D721Med (cell line): ENCODE results near the gene PTPRS.
A peak's percentile ranks its signal among the peaks of the same experiment; 100 is the strongest.

Source experiments
- DNase-seq: peaks from one replicate; pipeline ENCODE4 v3.0.0; 2011; ENCODE audit warnings: low spot score; ENCODE audit not compliant: insufficient read length
- FAIRE-seq: peaks from 2 replicates; lab custom pipeline; 2011; peaks lifted over from hg19 to GRCh38; lab: Jason Lieb, UNC
- TF ChIP-seq, protein P1 (sequence below): IDR thresholded peaks from 2 replicates; pipeline ENCODE4 v1.5.1; 2012; ENCODE audit warnings: mild to moderate bottlenecking, control low read depth; ENCODE audit not compliant: insufficient read depth; ENCODE audit errors: missing control alignments

The PTPRS gene

GRCh38 chr19:5355076-5355475 is 14.5 kb upstream of the PTPRS start:
- DNase-seq (no peak), FAIRE-seq (no peak)
- TF ChIP-seq, protein P1, sequence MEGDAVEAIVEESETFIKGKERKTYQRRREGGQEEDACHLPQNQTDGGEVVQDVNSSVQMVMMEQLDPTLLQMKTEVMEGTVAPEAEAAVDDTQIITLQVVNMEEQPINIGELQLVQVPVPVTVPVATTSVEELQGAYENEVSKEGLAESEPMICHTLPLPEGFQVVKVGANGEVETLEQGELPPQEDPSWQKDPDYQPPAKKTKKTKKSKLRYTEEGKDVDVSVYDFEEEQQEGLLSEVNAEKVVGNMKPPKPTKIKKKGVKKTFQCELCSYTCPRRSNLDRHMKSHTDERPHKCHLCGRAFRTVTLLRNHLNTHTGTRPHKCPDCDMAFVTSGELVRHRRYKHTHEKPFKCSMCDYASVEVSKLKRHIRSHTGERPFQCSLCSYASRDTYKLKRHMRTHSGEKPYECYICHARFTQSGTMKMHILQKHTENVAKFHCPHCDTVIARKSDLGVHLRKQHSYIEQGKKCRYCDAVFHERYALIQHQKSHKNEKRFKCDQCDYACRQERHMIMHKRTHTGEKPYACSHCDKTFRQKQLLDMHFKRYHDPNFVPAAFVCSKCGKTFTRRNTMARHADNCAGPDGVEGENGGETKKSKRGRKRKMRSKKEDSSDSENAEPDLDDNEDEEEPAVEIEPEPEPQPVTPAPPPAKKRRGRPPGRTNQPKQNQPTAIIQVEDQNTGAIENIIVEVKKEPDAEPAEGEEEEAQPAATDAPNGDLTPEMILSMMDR: no peak

- no peak for FAIRE-seq
- no peak for DNase-seq
- TF ChIP-seq, protein P1: peak; percentile 41
Measured at GRCh38 chr19:5354403-5354802, 13.8 kb upstream of the PTPRS start.

DNA sequence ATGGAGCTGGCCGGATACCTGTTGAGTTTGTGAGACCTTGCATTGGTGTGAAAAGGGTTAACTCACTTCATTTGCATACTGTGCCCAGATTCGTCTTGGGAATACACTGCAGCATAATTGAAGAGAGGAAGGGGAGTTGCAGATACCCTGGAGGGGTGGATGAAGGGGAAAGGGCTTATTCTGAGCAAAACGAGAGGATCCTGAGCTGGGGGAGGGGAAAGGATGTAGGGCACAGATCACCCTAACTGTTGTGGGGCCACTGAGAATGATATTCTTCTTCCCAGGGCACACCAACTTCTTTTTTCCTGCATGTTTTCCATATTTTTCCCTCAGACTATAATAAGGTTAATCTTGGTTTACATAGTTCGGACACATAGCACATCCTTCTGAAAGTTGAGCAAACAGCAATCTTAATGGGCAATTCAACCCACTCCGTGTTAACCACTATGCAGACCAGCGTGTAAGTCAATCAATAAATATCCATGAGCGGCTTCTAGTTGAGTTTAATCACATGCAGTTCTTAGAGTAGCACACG is 11.7 kb upstream of the PTPRS start:
- FAIRE-seq: no peak
- DNase-seq: no peak
- TF ChIP-seq, protein P1: no peak

DNA sequence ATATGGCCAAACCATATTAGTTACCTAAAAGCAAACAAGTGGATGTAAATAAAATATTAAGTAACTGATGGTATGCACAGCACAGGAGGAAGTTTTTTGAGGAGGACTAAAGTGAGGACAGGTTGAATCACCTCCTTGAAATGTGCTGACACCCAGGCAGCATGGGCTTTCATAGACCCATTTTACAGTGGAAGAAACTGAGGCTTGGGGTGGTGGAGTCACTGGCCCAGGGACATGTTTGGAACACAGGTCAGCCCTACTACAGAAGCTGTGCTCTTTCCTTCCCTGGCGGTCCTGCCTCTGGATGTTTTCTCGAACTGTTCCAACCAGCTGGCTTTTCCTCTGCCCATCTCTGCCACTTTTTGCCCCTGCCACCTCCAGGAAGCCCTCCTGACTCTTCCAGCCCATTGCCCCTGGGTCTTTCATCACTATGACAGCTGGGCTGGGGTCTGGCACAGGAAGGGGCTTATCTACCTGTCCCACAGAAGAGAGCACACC is 11.2 kb upstream of the PTPRS start:
- DNase-seq: no peak
- FAIRE-seq: no peak
- TF ChIP-seq, protein P1: no peak

DNA sequence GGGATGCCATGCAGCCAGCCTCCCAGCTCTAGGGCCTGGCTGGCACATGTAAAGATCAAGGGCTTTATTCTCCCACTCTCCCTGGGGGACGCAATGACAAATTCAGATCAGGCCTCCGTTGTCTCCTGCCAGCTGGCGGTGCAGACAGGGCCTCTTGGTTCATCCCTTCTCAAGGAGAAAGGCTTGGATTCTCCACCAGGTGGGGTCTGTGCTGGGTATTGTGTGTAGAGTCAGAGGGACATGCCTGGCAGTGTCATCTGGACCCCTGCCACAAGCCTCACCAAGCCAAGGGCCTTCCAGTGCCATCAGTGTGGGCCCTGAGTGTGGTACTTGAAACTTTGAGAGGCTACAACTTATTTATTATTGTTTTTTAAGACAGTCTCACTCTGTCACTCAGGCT is 8.4 kb upstream of the PTPRS start:
- DNase-seq (no peak), FAIRE-seq (no peak)
- TF ChIP-seq, protein P1: peak; percentile 36

DNA sequence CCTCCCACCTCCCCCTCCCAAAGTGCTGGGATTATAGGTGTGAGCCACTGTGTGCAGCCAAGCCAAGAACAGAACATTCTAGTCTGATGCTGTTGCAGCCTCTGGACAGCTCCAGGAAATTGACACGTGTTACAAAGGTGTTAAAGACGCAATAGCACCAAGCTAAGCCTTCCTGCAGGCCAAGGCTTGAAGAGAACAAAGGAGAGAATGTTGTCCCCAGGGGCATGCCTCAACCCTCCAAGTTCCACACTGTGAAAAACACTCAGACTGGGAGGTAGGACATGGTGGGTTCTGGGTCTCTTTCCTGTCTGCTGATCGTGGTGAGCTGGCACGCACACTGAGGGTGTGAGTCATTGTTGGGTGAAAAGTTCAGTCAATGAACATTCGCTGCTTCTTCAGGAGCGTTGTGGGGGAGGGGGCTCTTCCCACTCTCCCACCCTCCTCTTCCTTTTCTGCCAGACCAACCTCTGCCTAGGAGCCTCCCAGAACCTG is 5.3 kb upstream of the PTPRS start:
- TF ChIP-seq, protein P1: no peak
- no peak for FAIRE-seq
- no peak for DNase-seq

DNA sequence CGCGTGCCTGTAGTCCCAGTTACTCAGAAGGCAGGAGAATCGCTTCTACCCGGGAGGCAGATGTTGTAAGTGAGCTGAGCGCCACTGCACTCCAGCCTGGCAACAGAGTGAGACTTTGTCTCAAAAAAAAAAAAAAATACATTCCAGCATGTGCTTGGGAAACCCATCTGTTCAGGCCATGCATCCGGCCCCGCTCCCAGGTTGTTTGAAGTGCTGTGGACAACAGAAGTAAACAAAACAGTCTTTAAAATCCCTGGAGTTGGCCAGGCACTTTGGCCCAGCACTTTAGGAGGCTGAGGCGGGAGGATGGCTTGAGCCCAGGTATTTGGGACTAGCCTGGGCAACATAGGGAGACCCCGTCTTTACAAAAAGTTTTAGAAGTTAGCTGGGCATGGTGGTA is 3.2 kb upstream of the PTPRS start:
- TF ChIP-seq, protein P1: no peak
- no peak for FAIRE-seq
- no peak for DNase-seq
